NCI-H1417 (cell line): ENCODE measurements around the gene KIT.
"Not testable (repeated sequence)": the region's sequence is repeated elsewhere in the genome, so short reads cannot be mapped to it uniquely, and the experiment has no call there.

Source experiments
- DNase-seq, 3 experiments: peaks; one replicate each; lab custom pipeline; 2025; lab: John Stamatoyannopoulos, UW

The KIT gene

DNA sequence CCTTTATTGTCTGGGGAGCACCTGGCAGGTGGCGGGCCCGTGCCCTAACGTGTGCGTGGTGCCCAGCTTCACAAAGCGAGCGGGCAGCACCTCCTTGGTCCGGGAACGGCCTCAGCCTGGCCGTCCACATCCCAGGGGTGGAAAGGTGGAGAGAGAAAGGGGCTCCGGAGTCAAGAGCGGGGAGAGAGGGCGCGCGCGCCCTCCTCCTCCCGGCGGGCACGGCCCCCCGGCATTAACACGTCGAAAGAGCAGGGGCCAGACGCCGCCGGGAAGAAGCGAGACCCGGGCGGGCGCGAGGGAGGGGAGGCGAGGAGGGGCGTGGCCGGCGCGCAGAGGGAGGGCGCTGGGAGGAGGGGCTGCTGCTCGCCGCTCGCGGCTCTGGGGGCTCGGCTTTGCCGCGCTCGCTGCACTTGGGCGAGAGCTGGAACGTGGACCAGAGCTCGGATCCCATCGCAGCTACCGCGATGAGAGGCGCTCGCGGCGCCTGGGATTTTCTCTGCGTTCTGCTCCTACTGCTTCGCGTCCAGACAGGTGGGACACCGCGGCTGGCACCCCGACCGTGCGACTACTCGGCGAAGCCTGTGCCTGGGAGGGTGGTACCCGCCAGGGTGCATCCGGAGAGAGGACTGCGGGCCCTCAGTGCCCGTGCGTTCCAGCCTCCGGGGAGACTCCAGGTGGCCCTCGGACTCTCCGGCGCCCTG lies at the start of gene KIT:
TSS of gene KIT (plus strand) at position 407 of the 701 bp plus-strand sequence. CDS start at position 465, 58 bp downstream.
- DNase-seq, result peak; percentile 92 to 96 (median 96)

GRCh38 chr4:54609310-54609709 lies 48.4 kb upstream of the KIT start:
- DNase-seq, result no peak

GRCh38 chr4:54614149-54614548 lies 43.6 kb upstream of the KIT start:
- peak in 1 of 3 experiments; percentile 18 for DNase-seq

DNA sequence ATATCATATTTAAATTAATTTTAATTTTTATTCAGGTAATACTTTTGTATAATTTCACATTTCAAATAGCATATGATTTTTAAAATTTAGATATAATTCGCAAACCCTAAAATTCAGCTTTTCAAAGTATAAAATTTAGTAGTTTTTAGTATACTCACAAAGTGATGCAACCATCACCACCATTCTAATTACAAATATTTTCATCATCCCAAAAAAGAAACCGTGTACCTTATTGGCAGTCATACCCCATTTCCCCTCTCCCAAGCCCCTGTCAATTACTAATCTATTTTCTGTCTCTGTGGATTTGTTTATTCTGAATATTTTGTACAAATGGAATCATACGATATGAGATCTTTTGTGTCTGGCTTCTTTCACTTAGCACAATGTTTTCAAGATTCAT lies 37.0 kb upstream of the KIT start:
- no peak for DNase-seq

- no peak for DNase-seq
Measured at GRCh38 chr4:54625391-54625790, 32.4 kb upstream of the KIT start.

- no peak for DNase-seq
Measured at GRCh38 chr4:54626113-54626512, 31.6 kb upstream of the KIT start.

DNA sequence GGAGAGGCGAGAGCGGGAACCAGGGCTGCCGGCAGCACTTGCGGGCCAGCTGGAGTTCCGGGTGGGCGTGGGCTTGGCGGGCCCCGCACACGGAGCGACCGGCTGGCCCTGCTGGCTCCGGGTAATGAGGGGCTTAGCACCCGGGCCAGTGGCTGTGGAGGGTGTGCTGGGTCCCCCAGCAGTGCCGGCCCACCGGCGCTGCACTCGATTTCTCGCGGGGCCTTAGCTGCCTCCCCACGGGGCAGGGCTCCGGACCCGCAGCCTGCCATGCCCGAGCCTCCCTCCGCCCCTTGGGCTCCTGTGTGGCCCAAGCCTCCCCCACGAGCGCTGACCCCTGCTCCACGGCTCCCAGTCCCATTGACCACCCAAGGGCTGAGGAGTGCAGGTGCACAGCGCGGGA lies 25.2 kb upstream of the KIT start:
- DNase-seq, result no peak

DNA sequence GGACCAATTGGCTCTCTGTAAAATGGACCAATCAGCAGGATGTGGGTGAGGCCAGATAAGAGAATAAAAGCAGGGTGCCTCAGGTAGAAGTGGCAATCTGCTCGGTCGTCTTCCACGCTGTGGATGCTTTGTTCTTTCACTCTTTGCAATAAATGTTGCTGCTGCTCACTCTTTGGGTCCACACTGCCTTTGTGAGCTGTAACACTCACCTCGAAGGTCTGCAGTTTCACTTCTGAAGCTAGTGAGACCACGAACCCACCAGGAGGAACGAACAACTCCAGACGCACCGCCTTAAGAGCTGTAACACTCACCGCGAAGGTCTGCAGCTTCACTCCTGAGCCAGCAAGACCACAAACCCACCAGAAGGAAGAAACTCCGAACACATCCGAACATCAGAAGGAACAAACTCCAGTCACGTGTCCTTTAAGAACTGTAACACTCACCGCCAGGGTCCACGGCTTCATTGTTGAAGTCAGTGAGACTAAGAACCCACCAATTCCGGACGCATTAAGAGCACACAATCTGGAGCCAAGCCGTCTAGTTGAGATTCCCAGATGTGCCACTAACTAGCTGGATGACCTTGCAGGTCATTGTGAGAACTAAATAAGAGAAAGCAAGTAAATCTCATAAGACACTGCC lies 24.5 kb upstream of the KIT start:
- not testable (repeated sequence) for DNase-seq

GRCh38 chr4:54635318-54635717 lies 22.4 kb upstream of the KIT start:
- no peak for DNase-seq

- no peak for DNase-seq
Measured at GRCh38 chr4:54637325-54637724, 20.4 kb upstream of the KIT start.

GRCh38 chr4:54641101-54641500 lies 16.7 kb upstream of the KIT start:
- DNase-seq, result not testable (repeated sequence)

- no peak for DNase-seq
Measured at GRCh38 chr4:54643172-54643571, 14.6 kb upstream of the KIT start.

DNA sequence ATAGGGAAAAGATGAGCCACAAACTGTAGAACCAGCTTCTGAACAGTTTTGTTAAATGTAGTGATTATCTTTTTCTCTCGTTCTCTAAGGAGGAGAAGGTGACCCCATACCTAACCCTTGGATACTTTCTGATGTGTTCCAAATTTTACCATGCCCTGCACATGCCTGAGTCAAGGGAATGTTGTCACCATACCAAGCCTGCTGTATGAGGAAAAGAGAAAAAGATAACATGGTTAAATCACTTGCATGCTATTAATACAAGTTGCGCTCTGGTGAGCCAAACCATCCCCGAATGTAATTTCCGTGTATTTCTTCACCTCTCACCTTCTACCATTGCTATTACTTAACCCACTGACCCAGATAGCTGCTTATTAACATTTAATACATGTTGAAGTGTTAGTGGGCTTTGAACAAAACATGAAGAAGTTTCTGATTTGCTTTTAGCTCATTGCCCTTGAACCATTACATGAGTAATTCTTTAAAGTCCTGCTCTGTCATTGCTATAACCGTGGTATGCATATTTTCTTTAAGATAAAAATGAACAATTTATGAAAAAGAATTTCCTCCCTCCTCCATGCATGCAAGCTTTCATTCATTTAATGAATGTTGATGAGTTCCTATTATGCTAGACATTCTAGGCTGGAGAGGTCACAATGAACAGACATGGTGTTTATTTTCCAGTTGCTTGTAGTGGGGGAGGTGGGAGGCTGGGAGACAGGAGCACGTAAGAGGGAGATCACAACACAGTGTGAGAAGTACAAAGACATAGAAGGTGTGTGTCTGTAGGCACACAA lies 13.6 kb upstream of the KIT start:
- DNase-seq, result peak in 1 of 3 experiments; percentile 24

GRCh38 chr4:54645830-54646229 lies 11.9 kb upstream of the KIT start:
- peak in 2 of 3 experiments; percentile 23 to 50 for DNase-seq

DNA sequence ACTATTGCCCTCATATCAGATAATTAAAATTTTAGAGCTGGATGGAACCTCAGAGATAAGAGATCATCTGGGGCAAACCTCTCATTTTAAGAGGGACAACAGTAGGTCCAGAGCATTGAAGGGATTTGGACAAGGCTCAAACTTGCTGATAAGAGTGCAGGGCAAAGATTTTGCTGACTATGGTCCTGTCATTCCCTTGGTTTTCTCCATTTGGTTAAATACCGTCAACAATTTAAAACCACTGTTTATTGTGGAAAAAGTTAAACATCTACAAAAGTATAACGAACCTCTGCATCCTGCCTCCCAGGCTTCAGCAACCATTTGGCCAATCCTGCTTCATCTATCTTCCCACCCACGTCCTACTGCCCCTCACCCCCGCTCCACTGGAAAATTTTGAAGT lies 10.7 kb upstream of the KIT start:
- DNase-seq, result no peak

DNA sequence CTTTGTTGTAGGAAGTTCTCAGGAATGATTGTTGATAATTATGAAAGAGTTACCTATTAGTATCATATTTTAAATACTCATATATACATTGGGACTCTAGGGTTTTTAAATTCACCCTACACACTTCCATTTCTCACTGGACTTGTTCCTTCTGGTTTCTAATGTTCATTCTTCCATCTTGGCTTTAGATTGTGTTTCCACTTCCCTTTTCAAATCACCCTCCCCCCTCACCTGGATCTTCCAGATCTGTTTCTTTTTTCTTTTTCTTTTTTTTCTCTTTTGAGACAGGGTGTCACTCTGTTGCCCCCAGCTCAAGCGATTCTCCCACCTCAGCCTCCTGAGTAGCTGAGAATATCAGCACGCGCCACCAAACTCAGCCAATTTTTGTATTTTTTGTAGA lies 6.7 kb upstream of the KIT start:
- peak in 1 of 3 experiments; percentile 66 for DNase-seq

- no peak for DNase-seq
Measured at GRCh38 chr4:54654753-54655152, 3.0 kb upstream of the KIT start.

DNA sequence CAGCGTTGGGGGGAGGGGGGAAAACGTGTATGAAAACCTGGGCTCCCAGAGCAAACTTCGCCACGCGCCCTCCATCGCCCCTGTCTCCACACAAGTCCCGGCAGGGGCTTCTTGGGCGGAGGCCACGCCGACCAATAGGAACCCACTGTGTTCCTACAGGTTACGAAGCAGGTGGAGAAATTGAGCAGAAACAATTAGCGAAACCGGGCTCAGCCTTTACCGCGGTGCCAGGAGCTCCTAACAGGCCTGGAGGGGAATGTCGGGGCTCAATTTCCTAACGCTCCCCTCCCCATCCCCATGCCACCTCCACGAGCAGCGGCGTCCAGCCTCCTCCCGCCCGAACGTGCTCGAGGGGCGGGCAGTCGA lies 589 bp upstream of the KIT start:
- peak; percentile 78 to 96 (median 96) for DNase-seq

GRCh38 chr4:54658252-54659093 lies 716 bp downstream of the KIT start:
- peak; percentile 81 to 85 (median 84) for DNase-seq

DNA sequence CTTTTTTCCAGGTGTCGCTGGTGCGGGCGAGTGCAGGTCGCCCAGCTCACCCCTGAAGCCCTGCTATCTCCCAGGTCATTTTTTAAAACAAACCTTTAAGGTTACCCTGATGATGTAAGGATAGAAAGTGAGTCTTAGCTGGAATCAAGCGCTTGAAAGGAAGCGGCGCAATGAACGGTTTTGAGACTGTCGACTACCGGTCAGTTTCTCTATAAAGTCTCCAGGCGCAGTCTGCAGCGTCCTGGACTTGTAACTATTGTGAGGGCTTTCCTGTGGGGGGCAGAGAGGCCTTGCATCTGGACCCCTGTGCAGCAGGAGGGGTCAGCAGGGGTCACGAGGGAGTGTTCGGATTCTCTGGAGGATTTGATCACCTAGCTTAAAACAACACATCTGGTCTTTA lies 1.6 kb downstream of the KIT start:
- DNase-seq, result peak; percentile 31 to 73 (median 55)

DNA sequence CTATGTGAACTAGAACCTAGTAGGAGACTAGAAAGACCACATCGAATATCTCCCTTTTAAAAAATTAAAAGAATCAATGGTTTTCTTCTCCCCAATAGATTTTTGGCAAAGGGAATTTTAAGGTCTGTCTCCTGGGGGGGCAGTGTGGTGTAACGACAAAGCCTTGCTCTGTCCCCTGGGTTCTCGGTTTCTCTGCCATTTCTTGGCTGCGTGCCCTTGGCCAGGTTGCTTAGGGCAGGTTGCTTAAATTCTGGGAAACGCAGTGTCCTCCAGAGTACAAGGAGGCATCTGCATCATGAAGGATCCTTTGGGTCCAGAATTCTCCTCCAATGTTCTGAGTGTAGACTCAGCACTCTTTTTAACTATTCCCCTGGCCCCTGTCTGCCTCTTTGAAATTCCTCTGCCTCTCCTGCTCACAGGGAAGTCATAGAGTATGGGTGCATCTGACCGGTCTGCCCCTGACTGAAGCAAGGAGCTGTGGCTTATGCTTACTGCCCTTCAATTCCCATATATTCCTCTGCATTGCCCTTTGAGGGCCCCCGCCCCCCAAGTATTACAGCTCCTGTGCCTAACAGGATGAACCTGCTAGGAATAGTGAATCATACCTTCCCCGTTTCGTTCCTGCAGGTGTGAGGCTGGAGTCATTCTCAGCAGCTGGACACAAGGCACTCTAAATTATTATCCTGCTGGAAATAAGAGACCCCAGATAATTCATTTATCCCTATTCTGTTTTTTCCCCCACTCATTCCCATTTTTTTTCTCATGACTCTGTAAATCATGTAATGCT lies 2.2 kb downstream of the KIT start:
- peak; percentile 17 to 57 (median 33) for DNase-seq
